KOPT-K1 (cell line): ENCODE measurements around the gene WFDC9.
"Not testable (repeated sequence)": the region's sequence is repeated elsewhere in the genome, so short reads cannot be mapped to it uniquely, and the experiment has no call there.

Experiments
- H3K27ac ChIP-seq: fragments of 200-600 bp; sonication (generic); 2 replicates; pipeline ENCODE4 v1.5.1; 2016; ENCODE audit warnings: antibody characterized with exemption, mild to moderate bottlenecking, low read depth, low read length; ENCODE audit not compliant: poor library complexity, severe bottlenecking
- H3K36me3 ChIP-seq: fragments of 200-600 bp; sonication (generic); 2 replicates; pipeline ENCODE4 v1.5.1; 2017; ENCODE audit warnings: antibody characterized with exemption, mild to moderate bottlenecking, low read length, moderate library complexity; ENCODE audit not compliant: insufficient read depth
- H3K9me3 ChIP-seq: fragments of 200-600 bp; sonication (generic); 2 replicates; pipeline ENCODE4 v1.5.1; 2017; ENCODE audit warnings: antibody characterized with exemption, low read length, mild to moderate bottlenecking; ENCODE audit not compliant: insufficient read depth, poor library complexity, severe bottlenecking

Gene WFDC9

DNA sequence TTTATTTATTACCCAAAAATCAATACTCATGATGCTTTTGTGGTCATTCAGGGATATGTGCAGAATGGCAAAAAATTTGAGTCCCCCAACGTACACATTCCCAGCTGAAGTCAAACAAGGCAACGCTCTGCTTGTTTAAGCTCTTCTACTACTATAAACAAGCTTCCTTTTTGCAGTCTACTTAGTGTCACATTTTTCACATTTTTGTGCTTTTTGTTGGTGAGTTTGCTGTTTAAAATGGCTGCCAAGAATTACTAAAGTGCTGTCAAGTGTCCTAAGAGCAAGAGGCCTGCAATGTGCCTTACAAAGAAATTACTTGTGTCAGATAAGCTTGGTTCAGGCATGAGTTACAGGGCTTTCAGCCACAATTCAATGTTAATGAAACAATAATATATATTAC lies 54.1 kb downstream of the WFDC9 start:
- H3K9me3 ChIP-seq, result no peaks in the 10 kb centered on the region
- no peaks in the 10 kb centered on the region for H3K36me3 ChIP-seq
- no peak overlapping the region for H3K27ac ChIP-seq

DNA sequence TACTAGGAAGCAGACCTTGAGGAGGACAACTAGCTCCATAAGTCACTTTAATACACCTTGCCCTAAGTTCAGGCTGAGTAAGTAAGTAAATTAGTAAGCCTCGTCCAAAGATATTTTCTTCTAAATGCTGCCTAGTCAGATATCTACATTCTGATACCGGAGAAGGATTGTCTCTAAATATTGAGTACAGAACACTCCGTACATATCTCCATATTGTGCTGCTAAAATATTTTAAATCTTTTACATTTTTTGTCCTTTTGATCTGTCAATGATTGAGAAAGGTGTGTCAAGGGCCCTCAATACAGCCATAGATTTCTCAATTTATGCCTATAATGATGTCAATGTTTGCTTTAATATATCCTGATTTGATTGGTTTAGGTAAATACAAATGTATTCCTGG lies 55.2 kb downstream of the WFDC9 start:
- H3K27ac ChIP-seq, result no peak overlapping the region
- no peaks in the 10 kb centered on the region for H3K36me3 ChIP-seq
- no peaks in the 10 kb centered on the region for H3K9me3 ChIP-seq

DNA sequence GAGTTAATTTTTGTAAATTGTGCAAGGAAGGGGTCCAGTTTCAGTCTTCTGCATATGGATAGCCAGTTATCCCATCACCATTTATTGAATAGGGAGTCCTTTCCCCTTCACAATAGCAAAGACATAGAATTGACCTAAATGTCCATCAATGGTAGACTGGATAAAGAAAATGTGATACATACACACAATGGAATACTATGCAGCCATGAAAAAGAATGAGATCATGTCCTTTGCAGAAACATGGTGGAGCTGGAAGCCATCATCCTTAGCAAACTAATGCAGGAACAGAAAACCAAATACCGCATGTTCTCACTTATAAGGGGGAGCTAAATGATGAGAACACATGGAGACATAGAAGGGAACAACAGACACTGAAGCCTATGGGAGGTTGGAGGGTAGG lies 61.4 kb downstream of the WFDC9 start:
- not testable (repeated sequence) for H3K27ac ChIP-seq, H3K9me3 ChIP-seq, H3K36me3 ChIP-seq

DNA sequence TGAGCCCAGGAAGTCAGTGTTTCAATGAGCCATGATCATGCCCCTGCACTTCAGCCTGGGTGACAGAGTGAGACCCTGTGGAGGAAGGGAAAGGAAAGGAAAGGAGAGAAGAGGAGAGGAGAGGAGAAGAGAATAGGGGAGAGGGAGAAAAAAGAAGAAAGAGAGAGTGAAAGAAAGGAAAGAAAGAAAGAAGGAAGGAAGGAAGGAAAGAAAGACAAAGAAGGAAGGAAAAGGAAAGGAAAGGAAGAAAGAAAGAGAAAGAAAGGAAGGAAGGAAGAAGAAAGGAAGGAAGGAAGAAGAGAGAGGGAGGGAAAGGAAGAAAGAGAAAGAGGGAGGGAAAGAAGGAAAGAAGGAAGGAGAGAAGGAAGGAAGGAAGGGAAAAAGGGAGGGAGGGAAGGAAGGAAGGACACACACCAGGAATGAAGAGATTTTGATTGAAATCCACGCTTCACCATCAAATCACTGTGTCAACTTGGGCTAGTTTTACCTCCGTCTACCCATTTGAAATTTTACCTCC lies 66.3 kb downstream of the WFDC9 start:
- Histone ChIP-seq H3K36me3 (no peaks in the 10 kb centered on the region), H3K9me3 (peaks cover 4% of the 10 kb centered on the region), H3K27ac (no peak overlapping the region)
